HL-60 (cell line): Measurements from ENCODE around the gene APPBP2.

Source experiments
- GABPA ChIP-seq: IDR thresholded peaks from 2 replicates; pipeline ENCODE4 v1.6.1; 2012; ENCODE audit warnings: low read depth
- POLR2AphosphoS5 ChIP-seq: IDR thresholded peaks from 2 replicates; pipeline ENCODE4 v1.6.1; 2012; ENCODE audit warnings: low read depth
- TF ChIP-seq, protein P1 (sequence below): IDR thresholded peaks from one replicate; pipeline ENCODE4 v1.5.1; 2011; ENCODE audit warnings: low read length, control low read depth, inconsistent platforms; ENCODE audit not compliant: insufficient read depth
- TF ChIP-seq, protein P2 (sequence below): IDR thresholded peaks from 2 replicates; pipeline ENCODE4 v1.6.1; 2012; ENCODE audit warnings: low read depth; ENCODE audit not compliant: insufficient replicate concordance

DNA sequence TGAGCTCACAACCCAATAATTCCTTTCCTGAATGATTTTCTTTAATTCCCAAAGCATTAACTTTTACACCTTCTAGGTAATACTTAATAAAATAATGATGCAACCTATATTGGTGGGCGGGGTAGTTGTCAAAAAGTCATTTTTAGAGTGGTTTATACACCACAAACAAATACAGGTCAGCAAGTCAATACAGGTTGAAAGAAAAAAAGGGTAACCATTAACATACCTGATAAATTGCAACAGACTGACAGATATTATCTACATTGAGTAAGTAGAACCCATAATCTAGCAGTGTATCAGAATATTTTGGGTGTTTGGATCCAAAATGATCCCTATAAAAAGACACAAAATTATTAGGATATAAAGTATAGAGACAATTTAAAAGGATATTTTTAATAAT, 64.5 kb downstream of the APPBP2 start:
- TF ChIP-seq, protein P1, sequence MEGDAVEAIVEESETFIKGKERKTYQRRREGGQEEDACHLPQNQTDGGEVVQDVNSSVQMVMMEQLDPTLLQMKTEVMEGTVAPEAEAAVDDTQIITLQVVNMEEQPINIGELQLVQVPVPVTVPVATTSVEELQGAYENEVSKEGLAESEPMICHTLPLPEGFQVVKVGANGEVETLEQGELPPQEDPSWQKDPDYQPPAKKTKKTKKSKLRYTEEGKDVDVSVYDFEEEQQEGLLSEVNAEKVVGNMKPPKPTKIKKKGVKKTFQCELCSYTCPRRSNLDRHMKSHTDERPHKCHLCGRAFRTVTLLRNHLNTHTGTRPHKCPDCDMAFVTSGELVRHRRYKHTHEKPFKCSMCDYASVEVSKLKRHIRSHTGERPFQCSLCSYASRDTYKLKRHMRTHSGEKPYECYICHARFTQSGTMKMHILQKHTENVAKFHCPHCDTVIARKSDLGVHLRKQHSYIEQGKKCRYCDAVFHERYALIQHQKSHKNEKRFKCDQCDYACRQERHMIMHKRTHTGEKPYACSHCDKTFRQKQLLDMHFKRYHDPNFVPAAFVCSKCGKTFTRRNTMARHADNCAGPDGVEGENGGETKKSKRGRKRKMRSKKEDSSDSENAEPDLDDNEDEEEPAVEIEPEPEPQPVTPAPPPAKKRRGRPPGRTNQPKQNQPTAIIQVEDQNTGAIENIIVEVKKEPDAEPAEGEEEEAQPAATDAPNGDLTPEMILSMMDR: no peak
- TF ChIP-seq POLR2AphosphoS5 (no peak), GABPA (no peak)
- TF ChIP-seq, protein P2, sequence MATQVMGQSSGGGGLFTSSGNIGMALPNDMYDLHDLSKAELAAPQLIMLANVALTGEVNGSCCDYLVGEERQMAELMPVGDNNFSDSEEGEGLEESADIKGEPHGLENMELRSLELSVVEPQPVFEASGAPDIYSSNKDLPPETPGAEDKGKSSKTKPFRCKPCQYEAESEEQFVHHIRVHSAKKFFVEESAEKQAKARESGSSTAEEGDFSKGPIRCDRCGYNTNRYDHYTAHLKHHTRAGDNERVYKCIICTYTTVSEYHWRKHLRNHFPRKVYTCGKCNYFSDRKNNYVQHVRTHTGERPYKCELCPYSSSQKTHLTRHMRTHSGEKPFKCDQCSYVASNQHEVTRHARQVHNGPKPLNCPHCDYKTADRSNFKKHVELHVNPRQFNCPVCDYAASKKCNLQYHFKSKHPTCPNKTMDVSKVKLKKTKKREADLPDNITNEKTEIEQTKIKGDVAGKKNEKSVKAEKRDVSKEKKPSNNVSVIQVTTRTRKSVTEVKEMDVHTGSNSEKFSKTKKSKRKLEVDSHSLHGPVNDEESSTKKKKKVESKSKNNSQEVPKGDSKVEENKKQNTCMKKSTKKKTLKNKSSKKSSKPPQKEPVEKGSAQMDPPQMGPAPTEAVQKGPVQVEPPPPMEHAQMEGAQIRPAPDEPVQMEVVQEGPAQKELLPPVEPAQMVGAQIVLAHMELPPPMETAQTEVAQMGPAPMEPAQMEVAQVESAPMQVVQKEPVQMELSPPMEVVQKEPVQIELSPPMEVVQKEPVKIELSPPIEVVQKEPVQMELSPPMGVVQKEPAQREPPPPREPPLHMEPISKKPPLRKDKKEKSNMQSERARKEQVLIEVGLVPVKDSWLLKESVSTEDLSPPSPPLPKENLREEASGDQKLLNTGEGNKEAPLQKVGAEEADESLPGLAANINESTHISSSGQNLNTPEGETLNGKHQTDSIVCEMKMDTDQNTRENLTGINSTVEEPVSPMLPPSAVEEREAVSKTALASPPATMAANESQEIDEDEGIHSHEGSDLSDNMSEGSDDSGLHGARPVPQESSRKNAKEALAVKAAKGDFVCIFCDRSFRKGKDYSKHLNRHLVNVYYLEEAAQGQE: no peak
